Mucosa of descending colon (tissue), 3 donors: ENCODE results near the gene MEGF6. TPM values are rescaled to one million over a fixed set of nuclear protein-coding genes. Genes with fewer than 3 reads are reported as not detected.

Experiments
- ATAC-seq: fragments of 200-7000 bp; cut with Tn5 transposase; one replicate; pipeline ENCODE4 v1.9.1; 2020; ENCODE audit warnings: mild to moderate bottlenecking, moderate library complexity
- DNase-seq, 3 donors: peaks; one replicate each; pipeline ENCODE4 v3.0.0-alpha.2; 2020
- H3K36me3 ChIP-seq: fragments of 200-600 bp; one replicate; pipeline ENCODE4 v1.8.0; 2021; ENCODE audit warnings: low read depth, mild to moderate bottlenecking
- H3K4me1 ChIP-seq: fragments of 200-600 bp; one replicate; pipeline ENCODE4 v1.8.0; 2021; ENCODE audit warnings: low read depth, mild to moderate bottlenecking
- H3K4me3 ChIP-seq: fragments of 200-600 bp; one replicate; pipeline ENCODE4 v1.8.0; 2021; ENCODE audit warnings: mild to moderate bottlenecking
- H3K9me3 ChIP-seq: fragments of 200-600 bp; one replicate; pipeline ENCODE4 v1.8.0; 2021; ENCODE audit warnings: mild to moderate bottlenecking
- intact Hi-C, 2 donors: fragments of 100-400 bp; cut with DNase I in 1 of 2; cut with micrococcal nuclease in 1 of 2; formaldehyde crosslinking; loops; one replicate each; pipeline versions ENCODE4 v1.11.0 to v1.11.1; 2022; cut with DNase I, micrococcal nuclease
- total RNA-seq, 3 donors: library from RNA; stranded (reverse); fragmentation: NEBNext Ultra II Directional in 2 of 3; extraction: Animal tissue kit (Norgen Biotek cat#: 25700) in 2 of 3; gene quantifications; one replicate each; pipeline versions ENCODE4 v1.2.1 to v1.2.4, GENCODE V29; 2021 to 2023
- TF ChIP-seq, protein P1 (sequence below): fragments of 200-600 bp; IDR thresholded peaks from one replicate; pipeline ENCODE4 v1.8.0; 2022; ENCODE audit warnings: antibody characterized with exemption, mild to moderate bottlenecking
- donor health status: DM: no; HTN: no; CAD: no; lungs with moderate emphysema.
- donor health status: DM: no; HTN: no; CAD: no.
- donor health status: DM: no; HTN: yes; CAD: no.

MEGF6 gene
- total RNA-seq, 3 donors from 2014 or later = 6.2 to 12.2 (median 8.5) TPM

DNA sequence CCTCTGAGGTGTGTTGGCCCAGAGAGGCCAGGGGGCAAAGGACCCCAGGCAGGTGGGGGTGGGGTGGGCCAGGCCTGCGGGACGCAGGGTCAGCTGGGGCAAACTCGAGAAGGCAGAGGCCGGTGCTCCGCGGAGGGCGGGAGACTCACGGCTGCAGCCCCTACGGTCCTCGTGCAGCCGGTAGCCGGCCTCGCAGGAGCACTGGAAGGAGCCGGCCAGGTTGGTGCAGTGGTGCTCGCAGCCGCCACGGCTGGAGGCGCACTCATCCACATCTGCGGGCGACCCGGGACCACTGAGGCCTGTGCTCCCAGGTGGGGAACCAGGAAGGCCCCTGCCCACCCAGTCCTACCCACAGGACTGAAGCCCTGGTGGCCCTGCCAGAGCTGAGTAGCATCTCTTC is 101.6 kb downstream of the MEGF6 start:
- intact Hi-C loops = no loop called here
- ATAC-seq (no peak), DNase-seq (no peak)
- Histone ChIP-seq H3K36me3 (no peaks in the 10 kb centered on the region), H3K9me3 (no peaks in the 10 kb centered on the region), H3K4me3 (no peak overlapping the region), H3K4me1 (no peaks in the 10 kb centered on the region)
- TF ChIP-seq, protein P1, sequence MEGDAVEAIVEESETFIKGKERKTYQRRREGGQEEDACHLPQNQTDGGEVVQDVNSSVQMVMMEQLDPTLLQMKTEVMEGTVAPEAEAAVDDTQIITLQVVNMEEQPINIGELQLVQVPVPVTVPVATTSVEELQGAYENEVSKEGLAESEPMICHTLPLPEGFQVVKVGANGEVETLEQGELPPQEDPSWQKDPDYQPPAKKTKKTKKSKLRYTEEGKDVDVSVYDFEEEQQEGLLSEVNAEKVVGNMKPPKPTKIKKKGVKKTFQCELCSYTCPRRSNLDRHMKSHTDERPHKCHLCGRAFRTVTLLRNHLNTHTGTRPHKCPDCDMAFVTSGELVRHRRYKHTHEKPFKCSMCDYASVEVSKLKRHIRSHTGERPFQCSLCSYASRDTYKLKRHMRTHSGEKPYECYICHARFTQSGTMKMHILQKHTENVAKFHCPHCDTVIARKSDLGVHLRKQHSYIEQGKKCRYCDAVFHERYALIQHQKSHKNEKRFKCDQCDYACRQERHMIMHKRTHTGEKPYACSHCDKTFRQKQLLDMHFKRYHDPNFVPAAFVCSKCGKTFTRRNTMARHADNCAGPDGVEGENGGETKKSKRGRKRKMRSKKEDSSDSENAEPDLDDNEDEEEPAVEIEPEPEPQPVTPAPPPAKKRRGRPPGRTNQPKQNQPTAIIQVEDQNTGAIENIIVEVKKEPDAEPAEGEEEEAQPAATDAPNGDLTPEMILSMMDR = no peak

DNA sequence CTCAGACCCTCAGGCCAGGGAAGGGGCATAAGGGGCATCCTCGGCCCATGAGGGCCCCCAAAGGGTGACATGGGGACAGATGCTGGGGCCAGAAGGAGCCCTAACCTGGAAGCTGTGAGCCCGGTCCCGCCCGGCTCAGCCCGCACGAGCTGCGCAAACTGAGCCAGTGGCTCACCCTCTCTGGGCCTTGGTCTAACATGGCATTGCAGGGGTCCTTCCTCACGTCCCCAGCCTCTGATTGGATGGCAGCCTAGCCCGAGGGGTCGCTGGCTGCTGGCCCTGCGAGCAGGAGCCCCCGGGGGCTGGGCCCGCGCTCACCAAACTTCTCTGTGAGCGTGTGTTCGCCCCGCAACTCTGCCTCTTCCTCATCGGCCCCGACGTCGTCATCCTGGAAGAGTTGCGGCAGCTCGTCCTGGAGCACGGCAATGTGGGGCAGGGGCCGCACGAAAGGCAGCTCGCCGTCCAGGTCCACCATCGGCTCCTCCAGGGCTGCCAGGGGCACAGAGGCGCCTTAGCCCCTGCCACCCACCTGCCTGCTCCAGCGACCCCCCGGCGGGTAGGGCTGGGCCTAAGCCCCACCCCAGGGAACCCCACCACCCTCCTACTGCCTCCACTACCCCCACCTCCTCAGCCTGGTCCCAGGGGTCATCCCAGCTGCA is 102.4 kb downstream of the MEGF6 start:
- Histone ChIP-seq H3K4me3 (no peak overlapping the region), H3K4me1 (no peaks in the 10 kb centered on the region), H3K9me3 (no peaks in the 10 kb centered on the region), H3K36me3 (no peaks in the 10 kb centered on the region)
- intact Hi-C loops = no loop called here
- DNase-seq = no peak
- no peak for ATAC-seq
- TF ChIP-seq, protein P1 = no peak

DNA sequence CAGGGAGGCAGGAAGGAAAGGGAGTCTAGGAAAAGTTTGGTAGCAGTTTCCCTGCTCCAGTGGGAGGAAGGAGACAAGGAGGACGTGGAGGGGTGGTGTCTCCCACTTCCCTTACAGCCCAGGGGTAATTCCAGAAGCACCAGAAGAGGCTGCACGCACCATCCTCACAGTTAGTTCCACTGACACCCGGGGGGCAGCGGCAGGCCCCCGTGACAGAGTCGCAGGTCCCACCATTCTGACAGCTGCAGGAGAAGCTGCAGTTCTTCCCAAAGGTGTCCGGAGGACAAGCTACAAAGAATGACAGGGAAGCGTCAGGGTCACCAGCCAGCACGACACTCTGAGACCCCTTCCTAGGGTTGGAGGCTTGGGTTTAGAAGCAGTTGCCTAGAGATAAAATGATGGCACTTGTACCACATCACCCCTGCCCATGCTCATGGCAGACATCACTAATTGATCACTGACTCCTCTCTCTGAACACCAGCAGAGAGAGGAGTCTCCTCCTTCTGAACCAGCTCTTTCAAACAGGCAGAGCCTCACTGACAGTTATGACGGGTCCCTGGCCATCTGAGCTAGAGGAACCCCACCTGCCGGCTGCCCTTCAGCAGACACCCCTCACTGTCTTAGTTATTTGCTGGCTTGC is 103.6 kb downstream of the MEGF6 start:
- intact Hi-C loops = no loop called here
- DNase-seq (no peak), ATAC-seq (no peak)
- Histone ChIP-seq H3K36me3 (no peaks in the 10 kb centered on the region), H3K4me1 (no peaks in the 10 kb centered on the region), H3K4me3 (no peak overlapping the region), H3K9me3 (no peaks in the 10 kb centered on the region)
- TF ChIP-seq, protein P1 = no peak

DNA sequence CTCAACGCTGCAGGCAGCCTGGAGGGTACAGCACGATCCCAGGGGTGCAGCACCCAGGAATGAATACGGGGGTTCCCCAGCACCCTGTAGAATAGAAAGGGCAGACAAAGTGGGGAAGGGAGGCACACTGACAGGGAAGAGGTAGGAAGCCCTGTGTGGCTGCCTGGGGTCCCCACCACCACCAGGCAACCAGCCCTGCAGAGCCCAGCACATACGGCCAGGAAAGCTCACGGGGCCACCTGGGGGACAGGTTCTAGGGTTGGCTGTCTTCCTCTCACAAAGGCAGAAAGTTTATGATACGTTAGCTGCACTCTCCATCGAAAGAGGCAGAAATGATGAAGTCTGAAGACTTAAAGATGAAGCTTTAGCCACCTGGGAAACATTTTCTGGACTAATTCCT is 104.4 kb downstream of the MEGF6 start:
- no peak for DNase-seq
- no peak for ATAC-seq
- intact Hi-C loops = no loop called here
- H3K4me3 ChIP-seq = no peak overlapping the region
- H3K36me3 ChIP-seq = no peaks in the 10 kb centered on the region
- TF ChIP-seq, protein P1 = no peak
- H3K4me1 ChIP-seq = no peaks in the 10 kb centered on the region
- no peaks in the 10 kb centered on the region for H3K9me3 ChIP-seq

DNA sequence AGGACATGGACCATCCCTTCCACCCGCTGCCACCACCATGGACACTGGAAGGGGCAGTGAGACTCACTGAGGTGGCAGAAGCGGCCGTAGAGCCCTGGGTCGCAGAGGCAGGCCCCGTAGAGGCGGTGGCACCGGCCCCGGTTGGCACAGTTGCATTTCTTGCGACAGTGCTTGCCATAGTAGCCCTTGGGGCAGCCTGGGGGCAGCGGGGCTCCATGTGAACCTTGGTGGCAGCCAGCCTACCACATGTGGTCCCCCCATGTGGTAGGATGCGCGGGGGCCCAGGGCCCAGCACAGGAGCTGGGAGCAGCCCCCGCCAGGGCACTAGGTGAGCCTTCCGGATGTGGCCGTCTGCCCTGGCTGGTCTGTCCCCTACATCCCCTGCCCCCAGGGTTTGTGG is 105.3 kb downstream of the MEGF6 start:
- TF ChIP-seq, protein P1 = no peak
- intact Hi-C loops = no loop called here
- no peak for ATAC-seq

More for the DNA sequence above, 105.3 kb downstream of the MEGF6 start:
- H3K9me3 ChIP-seq = no peaks in the 10 kb centered on the region
- no peaks in the 10 kb centered on the region for H3K36me3 ChIP-seq
- no peak for DNase-seq
- no peak overlapping the region for H3K4me3 ChIP-seq
- H3K4me1 ChIP-seq = no peaks in the 10 kb centered on the region
